ENCODE measurements around the gene FBP2.

The FBP2 gene

GRCh38 chr9:94528886-94529285 lies 64.7 kb downstream of the FBP2 start:
- in situ Hi-C loops (cut with MboI; ENCODE audit: low sequenced_read_pairs): no loop called here
- DNase-seq (ENCODE audit: low spot score in 2 of 2): no peak
- H3K27me3 ChIP-seq (ENCODE audit: low read depth): no peaks in the 10 kb centered on the region
- no peak overlapping the region for H3K4me3 ChIP-seq
- no peaks in the 10 kb centered on the region for H3K9me3 ChIP-seq
- H3K4me1 ChIP-seq: no peaks in the 10 kb centered on the region
- H3K36me3 ChIP-seq (replicated peaks): no peaks in the 10 kb centered on the region

GRCh38 chr9:94526951-94527350 lies 66.7 kb downstream of the FBP2 start:
- Histone ChIP-seq H3K27me3 (ENCODE audit: low read depth) (no peaks in the 10 kb centered on the region), H3K36me3 (replicated peaks) (no peaks in the 10 kb centered on the region), H3K4me1 (no peaks in the 10 kb centered on the region), H3K9me3 (no peaks in the 10 kb centered on the region), H3K4me3 (no peak overlapping the region)
- in situ Hi-C loops (cut with MboI; ENCODE audit: low sequenced_read_pairs): no loop called here
- DNase-seq (ENCODE audit: low spot score in 2 of 2): no peak

GRCh38 chr9:94526271-94526670 lies 67.4 kb downstream of the FBP2 start:
- DNase-seq (ENCODE audit: low spot score in 2 of 2): no peak
- Histone ChIP-seq H3K4me3 (no peak overlapping the region), H3K27me3 (ENCODE audit: low read depth) (no peaks in the 10 kb centered on the region), H3K36me3 (replicated peaks) (no peaks in the 10 kb centered on the region), H3K9me3 (no peaks in the 10 kb centered on the region), H3K4me1 (no peaks in the 10 kb centered on the region)
- in situ Hi-C loops (cut with MboI; ENCODE audit: low sequenced_read_pairs): no loop called here

GRCh38 chr9:94525396-94526035 lies 68.1 kb downstream of the FBP2 start:
- in situ Hi-C loops (cut with MboI; ENCODE audit: low sequenced_read_pairs): no loop called here

GRCh38 chr9:94517254-94517653 lies 76.4 kb downstream of the FBP2 start:
- Histone ChIP-seq H3K4me1 (no peaks in the 10 kb centered on the region), H3K27me3 (ENCODE audit: low read depth) (no peaks in the 10 kb centered on the region), H3K9me3 (no peaks in the 10 kb centered on the region), H3K36me3 (replicated peaks) (no peaks in the 10 kb centered on the region), H3K4me3 (no peak overlapping the region)
- in situ Hi-C loops (cut with MboI; ENCODE audit: low sequenced_read_pairs): no loop called here
- no peak for DNase-seq (ENCODE audit: low spot score in 2 of 2)

More at GRCh38 chr9:94525396-94526035, 68.1 kb downstream of the FBP2 start:
- H3K9me3 ChIP-seq: no peaks in the 10 kb centered on the region
- no peaks in the 10 kb centered on the region for H3K4me1 ChIP-seq
- H3K4me3 ChIP-seq: no peak overlapping the region
- DNase-seq (ENCODE audit: low spot score in 2 of 2): no peak
- no peaks in the 10 kb centered on the region for H3K36me3 ChIP-seq (replicated peaks)
- no peaks in the 10 kb centered on the region for H3K27me3 ChIP-seq (ENCODE audit: low read depth)

- no peaks in the 10 kb centered on the region for H3K9me3 ChIP-seq
- no peaks in the 10 kb centered on the region for H3K36me3 ChIP-seq (replicated peaks)
- in situ Hi-C loops (cut with MboI; ENCODE audit: low sequenced_read_pairs): no loop called here
- no peaks in the 10 kb centered on the region for H3K27me3 ChIP-seq (ENCODE audit: low read depth)
- DNase-seq (ENCODE audit: low spot score in 2 of 2): no peak
- H3K4me3 ChIP-seq: no peak overlapping the region
- no peaks in the 10 kb centered on the region for H3K4me1 ChIP-seq
These were observed 78.9 kb downstream of the FBP2 start for GRCh38 chr9:94514722-94515121.

- Histone ChIP-seq H3K4me3 (no peak overlapping the region), H3K36me3 (replicated peaks) (no peaks in the 10 kb centered on the region), H3K9me3 (no peaks in the 10 kb centered on the region), H3K27me3 (ENCODE audit: low read depth) (no peaks in the 10 kb centered on the region), H3K4me1 (no peaks in the 10 kb centered on the region; the same call in 1 of the 2 replicates)
- DNase-seq (ENCODE audit: low spot score in 2 of 2): no peak
- in situ Hi-C loops (cut with MboI; ENCODE audit: low sequenced_read_pairs): no loop called here
These were observed 81.7 kb downstream of the FBP2 start for GRCh38 chr9:94511955-94512265.

GRCh38 chr9:94511134-94511954 lies 82.3 kb downstream of the FBP2 start:
- no peaks in the 10 kb centered on the region for H3K27me3 ChIP-seq (ENCODE audit: low read depth)
- H3K9me3 ChIP-seq: no peaks in the 10 kb centered on the region
- in situ Hi-C loops (cut with MboI; ENCODE audit: low sequenced_read_pairs): no loop called here
- no peaks in the 10 kb centered on the region for H3K36me3 ChIP-seq (replicated peaks)
- no peaks in the 10 kb centered on the region; the same call in 1 of the 2 replicates for H3K4me1 ChIP-seq
- no peak overlapping the region for H3K4me3 ChIP-seq
- DNase-seq (ENCODE audit: low spot score in 2 of 2): no peak

Data from HAP-1 (cell line).